ENCODE data around the gene PLCH1.

PLCH1 gene

DNA sequence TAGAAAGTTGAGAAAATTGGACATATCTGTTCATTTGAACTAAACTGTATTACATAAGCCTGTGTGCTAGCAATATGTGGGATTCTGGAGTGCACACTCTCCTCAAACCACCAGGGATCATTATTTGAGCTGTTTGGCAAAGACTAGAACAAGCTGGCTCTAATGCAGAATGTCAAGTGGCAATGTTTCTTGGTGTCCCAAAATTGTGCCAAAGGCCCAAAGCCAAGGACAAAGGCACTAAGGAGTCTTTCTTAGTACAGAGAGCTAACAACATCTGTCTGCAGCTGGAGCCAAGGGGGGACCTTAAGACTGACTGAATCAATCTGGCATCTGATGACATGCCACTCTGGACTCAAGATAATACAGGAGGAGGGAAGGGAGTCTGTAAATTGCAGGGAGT, 374.7 kb downstream of the PLCH1 start:
- no peak for DNase-seq

DNA sequence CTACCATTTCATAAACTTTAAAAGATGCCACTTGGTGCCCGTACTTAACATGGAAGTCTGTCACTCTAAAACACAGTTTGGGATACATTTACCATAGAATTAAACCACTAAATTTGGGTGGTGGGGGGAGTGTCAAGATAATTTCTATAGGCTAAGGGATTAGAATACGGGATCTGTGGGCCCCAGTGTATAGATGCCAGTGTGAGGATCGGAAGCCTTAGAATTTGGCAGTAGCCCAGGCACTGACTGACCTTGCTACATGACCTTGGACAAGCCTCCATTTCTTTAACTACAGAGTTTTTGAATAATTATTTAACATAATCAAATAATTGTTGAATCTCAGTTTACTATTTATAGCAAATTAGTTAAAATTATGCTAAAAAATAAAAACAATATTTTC, 375.1 kb downstream of the PLCH1 start:
- DNase-seq, result no peak

DNA sequence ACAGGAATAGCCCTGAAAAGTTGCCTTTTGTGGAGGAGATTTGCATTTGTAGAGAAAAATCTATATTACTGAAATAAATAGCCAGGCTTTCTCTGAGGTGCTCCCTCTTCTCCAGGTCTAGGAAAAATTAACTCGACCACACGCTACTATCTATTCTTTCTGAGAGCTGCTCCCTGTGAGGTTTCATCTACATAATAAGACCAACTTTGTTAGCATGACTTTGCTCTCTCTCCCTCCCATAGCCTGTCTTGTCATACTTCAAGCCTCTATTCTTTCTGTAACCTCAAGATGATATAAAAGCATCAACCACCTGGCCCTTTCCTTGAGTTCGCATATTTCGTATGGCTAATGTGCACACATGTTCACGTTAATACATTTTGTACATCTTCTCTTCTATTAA, 375.6 kb downstream of the PLCH1 start:
- DNase-seq, result no peak

DNA sequence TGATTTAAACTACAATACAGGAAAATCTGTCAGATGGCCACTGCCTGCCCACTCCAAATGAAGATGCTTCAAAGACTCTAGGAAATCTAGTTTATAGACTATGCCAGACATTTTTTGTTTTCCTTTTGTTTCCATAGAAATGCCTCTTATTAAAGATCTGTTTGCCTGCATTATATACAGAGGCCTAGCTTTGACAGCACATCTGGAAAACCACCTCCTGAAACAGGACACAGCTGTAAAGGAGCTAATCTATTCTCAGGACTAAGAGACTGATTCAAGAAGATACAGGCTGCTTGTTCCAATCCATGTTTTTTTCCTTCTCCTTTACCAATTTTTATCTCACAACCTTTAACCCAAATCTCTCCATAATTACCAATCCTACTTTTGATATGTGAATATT, 376.1 kb downstream of the PLCH1 start:
- no peak for DNase-seq

DNA sequence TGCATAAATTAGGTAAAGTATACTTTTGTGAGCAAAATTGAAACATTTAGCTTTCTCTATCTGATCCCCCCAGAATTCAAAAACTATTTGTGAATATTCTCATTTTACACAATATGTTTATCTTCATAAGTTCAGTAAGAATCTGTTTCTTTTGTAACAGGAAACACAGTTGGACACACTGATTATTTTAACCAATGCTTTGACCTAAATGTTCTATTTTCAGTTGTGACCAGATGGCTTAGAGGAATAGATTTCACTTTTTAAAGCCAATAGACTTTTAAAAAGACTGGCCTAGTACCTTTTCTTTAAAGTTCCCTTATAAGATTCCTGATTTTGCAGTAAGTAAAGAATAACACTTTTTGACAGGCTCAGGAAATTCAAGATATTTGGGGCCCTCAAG, 377.4 kb downstream of the PLCH1 start:
- no peak for DNase-seq

DNA sequence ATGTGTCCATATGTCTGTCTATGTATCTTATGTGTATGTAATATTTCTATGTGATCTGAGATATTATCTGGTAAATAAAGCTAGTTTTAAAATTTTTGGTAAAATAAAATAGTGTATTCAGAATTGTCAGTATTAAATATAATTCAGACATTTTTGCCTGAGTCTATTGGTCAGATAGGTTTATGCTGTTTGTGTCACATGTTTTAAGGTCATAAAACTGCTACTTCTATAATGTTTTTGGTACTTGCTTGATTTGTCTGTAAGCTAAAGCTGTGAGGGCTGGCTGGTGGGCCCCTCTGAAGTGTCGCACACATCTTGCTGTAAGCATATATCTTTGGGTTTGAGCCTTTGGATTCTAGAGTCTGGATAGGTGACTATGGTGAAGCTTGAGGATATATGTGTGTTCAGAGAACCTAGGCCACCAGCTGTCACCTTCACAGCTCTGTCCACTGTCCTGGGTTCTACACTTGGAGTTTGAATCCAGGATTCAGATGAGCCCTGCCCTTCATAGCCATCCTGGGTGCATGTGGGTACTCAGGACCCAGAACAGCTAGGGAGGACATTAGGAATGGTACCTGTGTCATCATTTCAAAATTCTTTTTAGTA, 379.6 kb downstream of the PLCH1 start:
- DNase-seq, result no peak

DNA sequence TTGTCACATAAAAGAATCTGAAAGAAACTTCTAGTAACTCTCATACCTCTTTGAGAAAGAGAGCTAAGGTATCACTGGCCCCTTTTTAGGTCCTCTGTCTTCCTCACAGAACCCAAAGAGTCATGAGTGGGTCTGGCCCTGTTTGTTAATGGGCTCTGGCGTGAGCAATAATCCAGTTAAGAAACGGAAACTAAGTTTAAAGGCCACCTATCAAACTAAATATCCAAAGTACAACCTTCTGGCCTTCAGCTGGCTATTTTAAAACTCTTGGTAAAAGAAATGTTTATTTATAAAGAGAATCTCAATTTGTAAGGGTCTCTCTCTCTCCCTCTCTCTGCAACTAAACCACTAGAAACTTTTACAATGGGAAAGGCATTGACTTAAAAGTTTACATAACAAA, 380.4 kb downstream of the PLCH1 start:
- DNase-seq, result no peak

DNA sequence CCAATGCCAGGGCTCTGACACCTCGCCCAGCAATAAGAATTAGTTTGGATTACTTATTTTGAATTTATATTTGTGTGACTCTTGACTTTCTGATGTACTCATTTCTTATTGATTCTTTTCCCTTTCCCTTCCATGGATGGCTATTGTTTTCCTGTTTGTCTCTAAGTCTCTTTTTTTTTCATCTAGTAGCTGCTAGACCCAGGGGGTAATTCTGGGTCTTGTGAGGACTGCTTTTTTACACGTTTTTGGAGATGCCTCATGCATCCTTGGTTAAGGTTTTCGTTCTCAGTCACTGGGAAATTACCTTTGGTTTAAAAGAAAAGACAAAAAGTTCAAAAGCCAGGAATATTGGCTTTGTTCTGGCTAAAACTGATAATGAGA, 381.2 kb downstream of the PLCH1 start:
- no peak for DNase-seq

DNA sequence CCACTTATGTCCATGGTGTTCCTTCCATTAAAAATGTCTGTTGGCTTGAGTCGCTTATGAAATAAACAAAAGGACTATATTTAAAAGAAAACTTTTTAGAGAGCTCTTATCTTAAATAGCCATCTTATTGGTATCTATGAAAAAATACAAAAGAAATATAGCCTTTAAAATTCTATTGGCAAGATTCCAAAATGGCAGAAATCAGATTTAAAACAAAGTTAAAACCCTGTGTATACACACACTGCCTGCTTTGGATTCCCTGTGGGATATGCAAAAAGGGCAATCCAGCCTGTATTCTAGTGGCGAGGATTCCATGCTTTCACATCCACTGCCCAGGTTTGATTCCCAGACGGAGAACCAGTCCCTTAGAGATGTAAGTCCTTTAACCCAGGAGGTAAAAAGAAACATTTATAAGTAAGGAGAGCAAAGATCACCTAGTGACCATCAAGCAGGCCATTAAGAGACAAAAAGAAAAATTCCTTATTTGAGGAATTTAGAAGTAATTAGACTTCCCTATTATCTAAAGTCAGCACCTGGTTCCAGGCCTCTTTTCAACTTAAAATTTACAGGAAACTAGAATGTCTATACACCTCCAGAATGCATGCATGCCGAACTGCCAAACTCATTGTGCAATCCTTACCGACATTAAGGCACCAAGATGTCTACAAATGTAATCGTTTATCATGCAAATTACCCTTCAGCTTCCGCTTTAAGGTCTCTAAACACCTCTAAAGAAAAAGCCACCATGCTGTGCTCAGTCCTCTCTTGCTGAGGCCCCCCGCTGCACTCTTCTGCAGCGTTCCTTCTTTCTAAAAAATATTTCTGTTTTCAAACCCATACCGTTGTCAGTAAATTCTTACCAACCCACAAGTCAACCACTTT, 381.8 kb downstream of the PLCH1 start:
- DNase-seq, result peak; percentile 21 to 54 (median 24)

DNA sequence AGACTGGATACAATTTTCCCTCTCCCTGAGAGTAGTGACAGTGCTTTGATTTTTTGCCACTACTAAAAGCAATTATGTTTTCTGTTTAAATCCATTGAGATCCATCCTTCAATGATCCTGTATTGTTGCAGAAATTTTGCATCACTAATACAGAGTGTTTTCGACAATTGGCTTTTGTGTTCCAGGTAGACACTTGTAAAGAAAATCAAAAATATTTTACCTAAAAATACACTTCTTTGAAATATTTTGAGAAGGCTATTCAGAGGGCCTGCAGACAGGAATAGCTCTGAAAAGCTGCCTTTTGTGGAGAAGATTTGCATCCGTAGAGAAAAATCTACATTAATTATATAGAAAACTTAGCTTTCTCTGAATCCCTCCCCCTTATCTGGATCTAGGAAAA, 384.6 kb downstream of the PLCH1 start:
- no peak for DNase-seq

DNA sequence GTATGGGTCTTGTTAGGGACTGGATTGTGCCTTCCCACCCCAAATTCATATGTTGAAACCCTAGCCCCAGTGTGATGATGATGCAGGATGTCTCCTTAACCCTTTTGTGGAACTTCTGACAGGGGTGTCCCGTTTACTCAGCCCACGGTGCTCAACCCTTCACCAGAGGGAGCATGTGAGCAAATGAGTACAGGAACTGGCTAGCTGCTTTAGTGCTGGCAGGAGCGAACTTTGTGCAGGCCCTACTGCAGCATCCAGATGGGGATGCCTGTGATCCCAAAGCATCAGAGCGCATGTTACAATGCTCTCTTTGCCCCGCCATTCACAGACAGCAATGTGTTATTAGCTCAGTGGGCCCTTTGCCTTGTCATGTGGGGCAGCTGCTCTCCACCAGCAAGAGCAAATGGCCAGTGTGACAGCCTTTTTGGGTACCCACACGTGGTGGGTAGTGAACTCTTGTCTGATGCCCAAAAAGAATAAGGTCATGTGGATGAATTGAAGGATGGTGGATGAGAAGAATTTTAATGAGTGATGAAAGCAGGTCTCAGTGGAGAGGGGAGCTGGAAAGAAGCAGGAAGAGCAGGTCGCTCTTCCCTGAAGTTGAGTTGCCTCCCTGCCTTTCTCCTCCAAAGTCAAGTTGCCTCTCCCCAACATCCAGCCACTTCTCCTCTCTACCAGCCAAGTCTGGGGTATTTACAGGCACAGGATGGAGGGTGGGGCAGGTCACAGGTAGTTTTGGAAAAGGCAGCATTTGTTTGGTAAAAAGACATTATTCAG, 388.1 kb downstream of the PLCH1 start:
- DNase-seq, result peak in 1 of 3 experiments; percentile 16

DNA sequence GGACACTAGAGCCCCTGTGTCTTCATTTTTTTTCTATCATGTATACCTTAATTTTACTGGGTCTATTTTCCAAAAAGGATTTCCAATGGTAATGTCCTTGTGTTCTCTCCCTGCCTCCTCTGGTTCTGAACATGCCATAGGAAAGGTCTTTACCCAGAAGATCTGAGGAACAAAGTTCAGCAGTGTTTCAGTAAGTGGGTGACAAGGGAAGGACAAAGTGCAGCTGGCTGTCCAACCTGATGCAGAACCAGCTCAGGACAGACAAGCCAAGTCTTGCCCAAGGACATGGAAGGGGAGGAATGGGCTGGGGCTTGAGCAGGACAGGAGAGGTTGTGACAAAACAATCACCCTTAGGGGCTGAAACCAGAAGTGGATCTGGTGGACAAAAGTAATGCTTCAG, 390.2 kb downstream of the PLCH1 start:
- no peak for DNase-seq

DNA sequence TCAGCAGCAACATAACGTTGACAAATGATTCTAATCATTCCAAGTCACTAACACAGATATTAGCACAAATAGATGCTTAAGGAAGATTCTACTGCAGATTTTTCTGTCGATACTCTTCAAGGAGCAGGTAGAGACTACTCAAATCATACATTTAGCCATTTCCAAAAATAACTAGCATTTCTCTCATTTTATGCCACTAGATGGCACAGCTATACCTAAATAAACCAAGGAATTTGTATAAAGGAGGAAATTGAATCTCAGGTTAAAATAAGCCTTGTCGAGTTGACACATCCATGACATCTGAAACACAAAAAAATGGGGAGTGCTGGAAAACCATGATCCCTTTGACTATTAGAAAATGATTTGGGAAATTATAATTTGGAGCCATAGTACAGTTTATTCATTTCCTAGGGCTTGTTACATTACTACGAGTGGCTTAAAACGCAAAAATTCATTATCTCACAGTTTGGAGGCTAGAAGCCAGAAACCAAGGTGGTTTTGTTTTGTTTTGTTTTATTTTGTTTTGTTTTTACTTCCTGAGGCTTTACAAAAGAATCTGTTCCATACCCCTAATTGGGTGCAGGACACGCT, 391.9 kb downstream of the PLCH1 start:
- DNase-seq, result peak; percentile 25 to 79 (median 65)

DNA sequence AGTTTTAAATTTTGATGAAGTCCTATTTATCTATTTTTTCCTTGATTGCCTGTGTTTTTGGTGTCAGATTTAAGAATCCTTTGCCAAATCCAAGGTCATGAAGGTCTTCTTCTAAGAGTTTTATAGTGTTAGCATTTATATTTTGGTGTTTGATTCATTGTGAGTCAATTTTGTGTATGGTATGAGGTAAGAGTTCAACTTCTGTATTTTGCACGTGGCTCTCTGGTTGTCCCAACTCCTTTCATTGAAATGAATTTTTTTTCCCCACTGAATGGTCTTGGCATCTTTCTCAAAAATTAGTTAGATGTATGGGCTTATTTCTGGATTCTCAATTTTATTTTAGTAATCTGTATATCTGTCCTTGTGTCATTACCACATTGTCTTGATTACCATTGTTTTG, 394.3 kb downstream of the PLCH1 start:
- DNase-seq, result no peak

DNA sequence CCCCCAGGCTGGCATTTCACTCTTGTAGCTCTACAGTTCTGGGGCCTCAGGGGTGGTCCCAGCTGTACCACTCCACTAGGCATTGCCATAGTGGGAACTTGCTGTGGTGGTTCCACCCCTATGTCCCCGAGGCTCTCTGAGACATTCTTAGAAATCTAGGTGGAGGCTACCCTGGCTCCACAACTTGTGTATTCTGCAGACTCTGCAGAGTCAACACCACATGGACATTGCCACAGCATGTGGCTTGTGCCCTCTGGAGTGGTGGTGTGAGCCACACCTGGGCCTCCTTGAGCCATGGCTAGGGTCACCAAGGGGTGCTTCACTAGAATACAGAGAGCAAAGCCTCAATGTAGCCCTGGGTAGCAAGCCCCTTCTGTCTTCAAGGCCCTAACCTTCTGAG, 397.0 kb downstream of the PLCH1 start:
- no peak for DNase-seq

DNA sequence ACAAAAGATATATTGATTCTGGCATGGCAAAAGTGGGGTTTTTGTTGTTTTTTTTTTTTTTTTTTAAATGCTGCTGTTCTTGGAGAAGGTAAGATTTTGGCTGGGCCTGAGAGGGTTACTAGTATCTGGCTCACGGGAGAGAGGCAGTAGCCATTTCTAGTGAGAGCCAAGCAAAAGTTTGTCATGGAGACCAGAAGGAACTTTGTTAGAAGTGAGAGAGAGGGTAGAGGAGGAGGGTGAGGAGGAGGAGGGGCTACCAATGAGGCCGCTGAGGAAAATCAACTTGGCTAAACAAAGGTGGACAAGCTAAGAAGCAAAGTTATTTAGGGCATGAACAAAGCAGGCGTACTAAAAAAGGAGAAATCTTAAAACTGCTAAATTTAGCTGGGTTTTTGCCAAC, 402.5 kb downstream of the PLCH1 start:
- DNase-seq, result no peak

DNA sequence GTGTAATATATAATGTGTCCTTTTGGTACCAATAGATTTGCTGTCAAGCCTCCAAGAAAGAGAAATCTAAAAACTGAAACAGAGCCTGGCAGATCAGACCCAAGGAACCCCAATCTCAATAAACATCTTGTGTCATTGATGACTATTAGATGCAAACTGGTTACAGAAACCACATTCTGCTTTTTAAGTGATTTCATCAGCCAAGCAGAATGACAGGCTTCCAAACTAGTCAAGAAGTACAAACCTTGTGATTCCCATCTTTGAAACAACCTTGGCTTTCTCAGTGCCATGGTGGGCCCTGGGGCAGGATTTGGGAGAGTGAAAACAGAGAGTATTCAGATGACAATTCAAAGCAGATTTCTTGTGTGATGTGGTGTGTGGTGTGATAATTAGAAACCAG, 405.8 kb downstream of the PLCH1 start:
- no peak for DNase-seq

DNA sequence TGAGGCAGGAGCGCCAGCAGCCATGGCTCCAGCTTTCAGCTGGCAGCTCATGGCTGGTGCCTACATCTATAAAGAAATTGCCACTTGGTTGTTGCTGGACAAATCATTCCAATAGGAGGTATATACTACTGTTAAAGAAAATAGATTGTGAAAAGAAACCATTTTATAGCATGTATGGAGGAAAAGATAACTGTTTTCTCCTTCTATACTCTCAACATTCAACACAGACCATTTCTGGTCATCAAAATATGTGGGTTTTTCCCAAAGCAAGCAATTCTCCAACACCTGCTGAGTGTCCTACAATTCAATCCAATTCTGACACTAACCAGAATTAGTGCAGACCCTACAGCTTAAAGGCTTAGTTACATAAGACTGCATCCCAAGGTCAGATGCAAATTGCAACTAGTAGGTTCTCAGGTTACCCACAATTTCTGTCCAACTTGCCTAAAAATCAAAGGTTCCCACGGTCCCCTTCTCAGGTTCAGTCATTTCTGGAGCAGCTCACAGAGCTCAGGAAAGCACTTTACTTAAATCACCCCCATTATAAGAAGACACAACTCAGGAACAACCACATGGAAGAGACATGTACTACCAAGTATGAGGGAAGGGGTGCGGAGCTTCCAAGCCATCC, 409.0 kb downstream of the PLCH1 start:
- DNase-seq, result no peak

DNA sequence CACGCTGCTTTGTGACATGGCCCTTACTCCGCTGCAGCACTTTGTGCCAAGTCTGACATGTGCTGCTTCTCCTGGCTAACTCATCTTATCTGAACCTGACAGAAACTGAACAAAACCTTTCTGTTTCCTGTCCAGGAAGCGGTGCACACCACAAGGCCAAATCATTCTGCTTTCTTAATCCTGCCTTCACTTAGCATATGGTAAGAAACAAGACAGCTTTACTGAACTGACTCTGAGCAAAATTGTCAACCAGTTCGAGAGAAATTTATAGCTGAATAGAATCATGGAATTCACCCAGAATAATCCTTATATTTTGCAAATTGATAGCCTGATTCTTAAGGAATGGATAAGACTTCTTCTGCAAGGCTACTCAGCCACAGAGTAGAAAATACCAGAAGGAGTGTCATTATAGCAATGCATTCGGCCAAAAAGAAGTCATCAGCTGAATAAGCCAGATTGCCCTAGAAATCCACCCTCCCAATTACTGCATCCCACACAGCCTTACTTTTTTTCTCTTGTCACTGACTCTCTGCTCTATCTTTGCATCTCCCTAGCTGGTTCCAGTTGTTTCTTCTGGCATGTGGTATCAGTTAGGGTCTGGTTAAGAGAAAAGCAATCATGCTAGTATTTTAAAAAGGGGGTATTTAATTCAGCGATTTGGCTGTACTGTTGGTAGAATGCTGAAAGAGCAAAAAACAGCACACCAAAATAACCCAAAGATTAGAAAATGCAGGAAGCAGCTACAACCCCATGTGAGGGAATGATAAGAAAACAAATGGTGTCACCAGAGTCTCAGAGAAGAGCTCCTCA, 409.8 kb downstream of the PLCH1 start:
- no peak for DNase-seq

DNA sequence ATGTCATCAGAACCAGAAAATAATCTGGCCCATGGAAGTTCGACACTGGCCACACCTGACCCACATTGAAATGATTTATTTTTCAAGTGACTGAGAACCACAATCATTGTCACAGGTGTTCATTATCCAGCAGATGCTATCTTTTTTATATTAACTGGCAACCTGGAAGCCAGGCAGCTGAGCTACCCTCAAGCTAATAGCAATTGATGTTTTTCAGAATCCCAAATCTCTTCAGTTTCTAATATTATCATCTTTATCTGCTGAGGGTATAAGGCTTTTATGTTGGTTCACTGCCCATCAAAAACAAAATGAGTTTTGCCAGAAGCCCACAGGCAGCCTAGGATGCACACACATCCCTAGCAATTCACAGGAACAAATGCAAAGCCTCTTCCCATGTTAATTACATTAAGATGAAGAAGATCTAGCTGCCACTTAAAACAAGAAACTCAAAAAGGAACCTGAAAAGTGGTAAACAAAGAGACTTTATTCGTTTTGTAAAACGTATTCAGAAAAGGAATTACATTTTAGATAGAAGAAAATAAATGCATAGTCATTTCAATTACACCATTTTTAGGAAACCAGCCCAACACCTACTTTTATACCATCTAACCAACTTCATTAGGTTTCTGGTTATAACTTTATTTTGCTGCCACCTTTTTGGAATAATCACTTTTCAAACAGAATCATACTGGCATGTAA, 410.5 kb downstream of the PLCH1 start:
- DNase-seq, result no peak

DNA sequence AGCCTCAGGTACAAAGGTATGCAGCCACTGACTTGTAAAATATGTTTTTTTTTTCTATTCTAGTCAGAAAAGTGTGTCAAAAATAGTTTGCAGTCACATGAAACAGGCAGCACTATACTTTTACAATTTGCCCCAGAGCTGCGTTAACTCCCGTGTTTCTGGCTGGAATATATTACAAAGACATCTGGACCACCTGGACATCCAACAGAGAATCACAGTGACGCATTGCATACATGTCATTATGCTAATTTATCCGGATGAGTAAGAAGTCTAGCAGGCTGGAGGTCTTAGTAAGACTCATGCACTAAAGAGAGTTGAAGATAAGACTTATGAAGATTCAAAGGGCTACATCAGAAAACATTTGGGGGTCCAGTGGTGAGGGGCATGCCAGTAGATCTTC, 412.2 kb downstream of the PLCH1 start:
- DNase-seq, result no peak

DNA sequence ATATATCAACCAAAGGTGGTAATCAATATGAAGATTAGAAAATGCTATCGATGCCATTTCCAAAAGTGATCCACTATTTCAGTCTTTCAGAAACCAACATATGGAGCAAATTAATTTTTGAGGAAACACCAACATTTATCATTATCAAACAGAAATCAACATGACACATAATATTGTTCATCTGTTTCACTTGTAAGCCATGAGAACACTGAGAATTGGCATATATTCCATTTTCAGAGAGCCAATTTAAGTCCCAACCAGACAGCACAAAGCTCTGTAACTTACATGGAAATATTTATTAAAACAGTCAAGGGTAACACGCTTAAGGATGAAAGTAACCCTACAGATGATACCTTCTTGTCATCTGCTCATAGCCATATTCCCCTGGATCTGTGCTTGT, 413.8 kb downstream of the PLCH1 start:
- DNase-seq, result no peak

All from NCI-H1417 (cell line).